HCT116 (cell line): ENCODE data around the gene TLCD3A. TPM values are rescaled to one million over a fixed set of nuclear protein-coding genes. Genes with fewer than 3 reads are reported as not detected.

Source experiments
- ATAC-seq: fragments of 200-7000 bp; cut with Tn5 transposase; 2 replicates; pipeline ENCODE4 v1.9.1; 2020; ENCODE audit warnings: mild to moderate bottlenecking, moderate library complexity
- BruUV-seq: library from RNA; stranded (reverse); fragments of 400-500 nt; replicated peaks from 2 replicates; lab custom pipeline; 2021; lab: Mats Ljungman, UMichigan
- CTCF ChIA-PET: fragments of 300-600 bp; sonication (Branson Sonifier 250); formaldehyde crosslinking; loops from one replicate; lab custom pipeline; 2021; ENCODE audit warnings: antibody characterized with exemption; lab: Charles Lee
- POLR2A ChIA-PET: fragments of 300-600, 350-600 bp; sonication (Branson Sonifier 250); formaldehyde crosslinking; loops from one replicate; lab custom pipeline; 2021; ENCODE audit warnings: antibody characterized with exemption; lab: Charles Lee
- RAD21 ChIA-PET, 2 experiments: fragments of 300-600 bp; sonication (Branson Sonifier 250); formaldehyde crosslinking; loops; one replicate each; lab custom pipeline; 2023; ENCODE audit warnings: low total read pairs in 2 of 2; ENCODE audit not compliant: uncharacterized antibody in 2 of 2, unreplicated experiment in 2 of 2, low non-redundant PET in 1 of 2; lab: Charles Lee
- DNase-seq: peaks from one replicate; pipeline ENCODE4 v3.0.0-alpha.2; 2010; ENCODE audit warnings: low read depth, low spot score
- H2AFZ ChIP-seq: fragments of 200-600 bp; shearing (Covaris generic), sonication (generic); 2 replicates; pipeline ENCODE4 v1.6.1; 2017; ENCODE audit warnings: low read depth, mixed run types, mixed read lengths, antibody characterized with exemption, low read length; ENCODE audit not compliant: poor library complexity, severe bottlenecking
- H3K27ac ChIP-seq: 2 replicates; pipeline ENCODE4 v1.5.1; 2012; ENCODE audit warnings: low read depth, low read length
- H3K27me3 ChIP-seq: fragments of 200-600 bp; sonication (generic); 2 replicates; pipeline ENCODE4 v1.6.1; 2016; ENCODE audit warnings: mixed run types, low read length, mixed read lengths; ENCODE audit not compliant: insufficient read depth
- H3K36me3 ChIP-seq, 2 experiments: fragments of 200-500 bp in 1 of 2; fragments of 200-600 bp in 1 of 2; sonication (Bioruptor generic) in 1 of 2; sonication (generic) in 1 of 2; 2 replicates each; pipeline versions ENCODE4 v1.5.1 to v1.6.1; 2014 to 2016; ENCODE audit warnings: low read length in 2 of 2, inconsistent platforms in 1 of 2, mixed read lengths in 1 of 2, mixed run types in 1 of 2; ENCODE audit not compliant: insufficient read depth in 2 of 2, control insufficient read depth in 1 of 2
- H3K4me1 ChIP-seq, 2 experiments: fragments of 200-600 bp in 1 of 2; sonication (generic) in 1 of 2; 2 replicates each; pipeline versions ENCODE4 v1.5.1 to v1.6.1; 2012 to 2017; ENCODE audit warnings: low read length in 2 of 2, inconsistent platforms in 1 of 2, mild to moderate bottlenecking in 1 of 2, mixed read lengths in 1 of 2, mixed run types in 1 of 2, moderate library complexity in 1 of 2; ENCODE audit not compliant: insufficient read depth in 2 of 2, control insufficient read depth in 1 of 2
- H3K4me2 ChIP-seq: fragments of 200-600 bp; sonication (generic); 2 replicates; pipeline ENCODE4 v1.6.1; 2017; ENCODE audit warnings: mixed run types, low read length, mixed read lengths
- H3K4me3 ChIP-seq, 2 experiments: fragments of 200-600 bp in 1 of 2; sonication (generic) in 1 of 2; replicated peaks in 1 of 2; 2 replicates each; pipeline ENCODE4 v1.5.1; 2011 to 2016; ENCODE audit warnings: low read length in 2 of 2, control low read depth in 1 of 2, low read depth in 1 of 2, mild to moderate bottlenecking in 1 of 2, mixed read lengths in 1 of 2, mixed run types in 1 of 2
- H3K79me2 ChIP-seq: fragments of 200-600 bp; sonication (generic); 2 replicates; pipeline ENCODE4 v1.6.1; 2017; ENCODE audit warnings: mild to moderate bottlenecking, mixed run types, low read length, moderate library complexity, mixed read lengths; ENCODE audit not compliant: insufficient read depth
- H3K9ac ChIP-seq: fragments of 200-600 bp; sonication (generic); 2 replicates; pipeline ENCODE4 v1.6.1; 2016; ENCODE audit warnings: low read length, mixed read lengths
- H3K9me2 ChIP-seq: fragments of 200-600 bp; sonication (generic), shearing (Covaris generic); 2 replicates; pipeline ENCODE4 v1.6.1; 2017; ENCODE audit warnings: mixed run types, mild to moderate bottlenecking, moderate library complexity; ENCODE audit not compliant: insufficient read depth
- H3K9me3 ChIP-seq, 2 experiments: fragments of 200-500 bp in 1 of 2; fragments of 200-600 bp in 1 of 2; sonication (Bioruptor generic) in 1 of 2; sonication (generic) in 1 of 2; 2 replicates each; pipeline ENCODE4 v1.6.1; 2014 to 2017; ENCODE audit warnings: low read length in 2 of 2, mixed read lengths in 2 of 2, inconsistent platforms in 1 of 2, low read depth in 1 of 2, mild to moderate bottlenecking in 1 of 2, mixed run types in 1 of 2, moderate library complexity in 1 of 2; ENCODE audit not compliant: control insufficient read depth in 1 of 2, insufficient read depth in 1 of 2
- H4K20me1 ChIP-seq: fragments of 200-600 bp; sonication (generic), shearing (Covaris generic); 2 replicates; pipeline ENCODE4 v1.6.1; 2017; ENCODE audit warnings: mixed run types, mild to moderate bottlenecking, moderate library complexity; ENCODE audit not compliant: insufficient read depth
- CBX3 ChIP-seq: IDR thresholded peaks from 2 replicates; pipeline ENCODE4 v1.6.1; 2012; ENCODE audit warnings: low read depth
- CEBPB ChIP-seq: IDR thresholded peaks from 2 replicates; pipeline ENCODE4 v1.6.1; 2012; ENCODE audit warnings: low read depth
- CTCF ChIP-seq, 3 experiments: fragments of 200-600 bp in 1 of 3; sonication (generic) in 1 of 3; IDR thresholded peaks in 2 of 3; conservative IDR thresholded peaks in 1 of 3; 2 replicates each; pipeline ENCODE4 v1.5.1; 2012 to 2017; ENCODE audit warnings: low read depth in 2 of 3, low read length in 2 of 3, antibody characterized with exemption in 1 of 3, borderline replicate concordance in 1 of 3, control low read depth in 1 of 3, mild to moderate bottlenecking in 1 of 3, mixed read lengths in 1 of 3, mixed run types in 1 of 3, moderate library complexity in 1 of 3; ENCODE audit not compliant: insufficient read depth in 1 of 3
- EZH2phosphoT487 ChIP-seq: fragments of 200-600 bp; IDR thresholded peaks from 2 replicates; pipeline ENCODE4 v1.6.1; 2018; ENCODE audit warnings: antibody characterized with exemption, borderline replicate concordance
- RAD21 ChIP-seq: IDR thresholded peaks from 2 replicates; pipeline ENCODE4 v1.6.1; 2012; ENCODE audit warnings: low read depth, mild to moderate bottlenecking
- SIN3A ChIP-seq: IDR thresholded peaks from 2 replicates; pipeline ENCODE4 v1.6.1; 2012; ENCODE audit warnings: low read depth
- SP1 ChIP-seq: IDR thresholded peaks from 2 replicates; pipeline ENCODE4 v1.6.1; 2012; ENCODE audit warnings: low read depth
- YY1 ChIP-seq: IDR thresholded peaks from 2 replicates; pipeline ENCODE4 v1.6.1; 2011; ENCODE audit warnings: low read length, low read depth, moderate library complexity, mild to moderate bottlenecking; ENCODE audit not compliant: insufficient replicate concordance; ENCODE audit errors: extremely low read depth
- ZFX ChIP-seq: fragments of 450-650 bp; IDR thresholded peaks from 2 replicates; pipeline ENCODE4 v1.6.1; 2017
- intact Hi-C: fragments of 100-400 bp; cut with micrococcal nuclease; formaldehyde crosslinking; loops from 2 replicates; pipeline ENCODE4 v1.10.0; 2022
- total RNA-seq: library from RNA; stranded (reverse); gene quantifications from one replicate; pipeline ENCODE4 v1.2.1, GENCODE V29; 2021; ENCODE audit not compliant: unreplicated experiment
- TF ChIP-seq, protein P1 (sequence below): IDR thresholded peaks from 2 replicates; pipeline ENCODE4 v1.6.1; 2011; ENCODE audit warnings: mild to moderate bottlenecking, low read length, moderate library complexity; ENCODE audit not compliant: insufficient replicate concordance; ENCODE audit errors: extremely low read depth

The TLCD3A gene
- total RNA-seq, 1 experiment from 2014 or later = 26.0 TPM

- Histone ChIP-seq H4K20me1 (no peaks in the 10 kb centered on the region), H2AFZ (no peak overlapping the region), H3K9me3 (no peaks in the 10 kb centered on the region), H3K4me1 (peaks cover 3 to 22% of the 10 kb centered on the region in 2 experiments; a peak in 3 of 4 replicates), H3K36me3 (peaks cover 6 to 14% of the 10 kb centered on the region in 2 experiments; a peak in 3 of 4 replicates), H3K4me3 (peak overlapping the region; percentile 74 to 76), H3K9me2 (no peaks in the 10 kb centered on the region), H3K9ac (peak overlapping the region; percentile 87), H3K79me2 (peaks cover 53% of the 10 kb centered on the region), H3K27me3 (no peaks in the 10 kb centered on the region), H3K27ac (peak overlapping the region; percentile 84), H3K4me2 (peak overlapping the region; percentile 90)
- ChIA-PET POLR2A (no interaction called here), CTCF (interaction anchor here (0.6 to 1.1 kb wide), 2 partner anchors 264 to 346 kb away, joined by 4 read pairs; partner anchors contain the start of gene TIMM22), RAD21 (no interaction called here)
- intact Hi-C loops = no loop called here
- no TSS peak for BruUV-seq
- ATAC-seq = peak; percentile 26
- peak; percentile 2; the same call in 1 of the 2 replicates for TF ChIP-seq ZFX
- no peak for TF ChIP-seq CTCF (IDR thresholded peaks at IDR 0.05 in 2 of 3, conservative IDR thresholded peaks at IDR 0.05 in 1 of 3; ENCODE audit: borderline replicate concordance in 1 of 3, insufficient read depth in 1 of 3, low read depth in 2 of 3, low read length in 2 of 3)
- no peak for DNase-seq
These were observed 715 bp downstream of the TLCD3A start for GRCh38 chr17:732902-733720.

- Histone ChIP-seq H3K4me2 (peak overlapping the region; percentile 90), H4K20me1 (no peaks in the 10 kb centered on the region), H3K36me3 (peaks cover 8 to 19% of the 10 kb centered on the region in 2 experiments; a peak in 3 of 4 replicates), H3K4me3 (peak overlapping the region; percentile 74 to 76), H3K9me3 (no peaks in the 10 kb centered on the region), H3K27me3 (no peaks in the 10 kb centered on the region), H3K27ac (peak overlapping the region; percentile 84), H3K4me1 (peaks cover 3 to 22% of the 10 kb centered on the region in 2 experiments; a peak in 3 of 4 replicates), H3K79me2 (peaks cover 58% of the 10 kb centered on the region), H2AFZ (no peak overlapping the region), H3K9ac (peak overlapping the region; percentile 87), H3K9me2 (no peaks in the 10 kb centered on the region)
- intact Hi-C loops = no loop called here
- ChIA-PET RAD21 (no interaction called here), POLR2A (no interaction called here), CTCF (interaction anchor here (0.6 to 1.1 kb wide), 3 partner anchors 263 to 347 kb away, joined by 3 to 4 read pairs (median 4); partner anchors contain the start of gene TIMM22)
- no peak for DNase-seq
- ATAC-seq = no peak
- BruUV-seq = TSS peak; percentile 63
- no peak for TF ChIP-seq EZH2phosphoT487
- TF ChIP-seq RAD21 = no peak
- TF ChIP-seq, protein P1, sequence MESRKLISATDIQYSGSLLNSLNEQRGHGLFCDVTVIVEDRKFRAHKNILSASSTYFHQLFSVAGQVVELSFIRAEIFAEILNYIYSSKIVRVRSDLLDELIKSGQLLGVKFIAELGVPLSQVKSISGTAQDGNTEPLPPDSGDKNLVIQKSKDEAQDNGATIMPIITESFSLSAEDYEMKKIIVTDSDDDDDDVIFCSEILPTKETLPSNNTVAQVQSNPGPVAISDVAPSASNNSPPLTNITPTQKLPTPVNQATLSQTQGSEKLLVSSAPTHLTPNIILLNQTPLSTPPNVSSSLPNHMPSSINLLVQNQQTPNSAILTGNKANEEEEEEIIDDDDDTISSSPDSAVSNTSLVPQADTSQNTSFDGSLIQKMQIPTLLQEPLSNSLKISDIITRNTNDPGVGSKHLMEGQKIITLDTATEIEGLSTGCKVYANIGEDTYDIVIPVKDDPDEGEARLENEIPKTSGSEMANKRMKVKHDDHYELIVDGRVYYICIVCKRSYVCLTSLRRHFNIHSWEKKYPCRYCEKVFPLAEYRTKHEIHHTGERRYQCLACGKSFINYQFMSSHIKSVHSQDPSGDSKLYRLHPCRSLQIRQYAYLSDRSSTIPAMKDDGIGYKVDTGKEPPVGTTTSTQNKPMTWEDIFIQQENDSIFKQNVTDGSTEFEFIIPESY = no peak
- TF ChIP-seq YY1 = no peak
- no peak for TF ChIP-seq ZFX
- TF ChIP-seq CTCF (IDR thresholded peaks at IDR 0.05 in 2 of 3, conservative IDR thresholded peaks at IDR 0.05 in 1 of 3; ENCODE audit: borderline replicate concordance in 1 of 3, insufficient read depth in 1 of 3, low read depth in 2 of 3, low read length in 2 of 3) = no peak
- TF ChIP-seq CEBPB = no peak
- TF ChIP-seq SIN3A = no peak
- no peak for TF ChIP-seq CBX3
- TF ChIP-seq SP1 = no peak
These were observed 1.3 kb downstream of the TLCD3A start for GRCh38 chr17:733743-734142.
